Activated naive CD8-positive, alpha-beta T cell treated with anti-CD3 and anti-CD28 coated beads for 36 hours (primary cell): Measurements from ENCODE around the gene MCHR2. TPM values are rescaled to one million over a fixed set of nuclear protein-coding genes. Genes with fewer than 3 reads are reported as not detected.
"Not testable (repeated sequence)": the region's sequence is repeated elsewhere in the genome, so short reads cannot be mapped to it uniquely, and the experiment has no call there.

Experiments
- DNase-seq: peaks from one replicate; pipeline ENCODE4 v3.0.0; 2021
- H3K27ac Mint-ChIP-seq: one replicate; pipeline ENCODE4 v1.8.0; 2022; ENCODE audit warnings: mild to moderate bottlenecking, moderate library complexity, mixed read lengths
- H3K27me3 Mint-ChIP-seq: one replicate; pipeline ENCODE4 v1.8.0; 2022; ENCODE audit warnings: mild to moderate bottlenecking, mixed read lengths
- H3K36me3 Mint-ChIP-seq: one replicate; pipeline ENCODE4 v1.8.0; 2021; ENCODE audit warnings: mild to moderate bottlenecking, mixed read lengths
- H3K4me1 Mint-ChIP-seq: one replicate; pipeline ENCODE4 v1.8.0; 2021; ENCODE audit warnings: mixed read lengths
- H3K4me3 Mint-ChIP-seq: one replicate; pipeline ENCODE4 v1.8.0; 2022; ENCODE audit warnings: mild to moderate bottlenecking, moderate library complexity, mixed read lengths
- H3K9me3 Mint-ChIP-seq: one replicate; pipeline ENCODE4 v1.8.0; 2022; ENCODE audit warnings: mixed read lengths
- total RNA-seq, 2 experiments: library from RNA; stranded (reverse); gene quantifications; one replicate each; pipeline ENCODE4 v1.2.3, GENCODE V29; 2021

Gene MCHR2
- total RNA-seq = not detected

DNA sequence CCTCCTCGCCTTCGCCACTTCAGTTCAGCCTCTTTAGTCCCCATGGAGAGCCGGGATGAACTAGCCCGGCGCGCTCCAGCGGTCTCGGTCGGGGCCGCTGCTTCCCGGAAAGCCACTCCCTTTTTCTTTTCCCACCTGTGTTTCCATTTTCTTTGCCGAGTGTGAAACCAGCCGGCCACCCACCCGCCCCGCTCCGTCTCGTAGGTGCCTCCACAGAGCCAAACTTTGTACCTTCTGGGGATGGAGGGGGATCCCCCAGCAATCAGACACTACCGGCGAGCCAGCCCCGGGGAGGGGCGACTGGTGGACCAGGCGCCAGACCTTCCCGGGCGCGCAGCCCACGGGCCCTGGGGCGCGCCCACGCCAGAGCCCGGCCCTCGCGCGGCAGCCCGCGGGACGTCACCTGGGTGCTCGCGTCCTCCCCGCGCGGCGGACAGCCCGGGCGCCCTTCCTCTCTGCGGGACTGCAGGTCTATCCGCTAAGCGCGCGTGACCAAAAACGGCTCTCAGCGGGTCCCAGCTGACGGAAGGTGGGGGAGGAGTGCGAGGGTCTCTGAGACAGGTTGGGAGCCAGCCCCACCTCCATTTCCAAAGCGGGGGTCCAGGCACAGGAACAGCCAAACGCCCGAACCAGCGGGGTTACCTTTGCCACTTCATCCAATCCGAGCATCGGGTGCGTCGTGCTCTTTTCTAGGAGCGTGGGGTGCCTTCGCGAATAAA is at the start of gene MCHR2:
Gene MCHR2, minus strand, starts transcription at position 691 of the 719 bp plus-strand sequence. CDS start 38,076 bp downstream, outside the sequence.
- H3K27ac Mint-ChIP-seq = no peak within 1 kb of the TSS
- DNase-seq = peak; percentile 5
- H3K9me3 Mint-ChIP-seq = no peaks in the 10 kb centered on the region
- peaks cover 3% of the 10 kb centered on the region for H3K4me1 Mint-ChIP-seq
- no peak within 1 kb of the TSS for H3K4me3 Mint-ChIP-seq
- H3K36me3 Mint-ChIP-seq = no peaks in the 10 kb centered on the region
- peaks cover 38% of the 10 kb centered on the region for H3K27me3 Mint-ChIP-seq

- H3K4me1 Mint-ChIP-seq, H3K4me3 Mint-ChIP-seq, DNase-seq, H3K27me3 Mint-ChIP-seq, H3K27ac Mint-ChIP-seq, H3K36me3 Mint-ChIP-seq: not testable (repeated sequence)
- peaks cover 18% of the 10 kb centered on the region for H3K9me3 Mint-ChIP-seq
Observed at GRCh38 chr6:100038546-100038945, 44.5 kb upstream of the MCHR2 start.

DNA sequence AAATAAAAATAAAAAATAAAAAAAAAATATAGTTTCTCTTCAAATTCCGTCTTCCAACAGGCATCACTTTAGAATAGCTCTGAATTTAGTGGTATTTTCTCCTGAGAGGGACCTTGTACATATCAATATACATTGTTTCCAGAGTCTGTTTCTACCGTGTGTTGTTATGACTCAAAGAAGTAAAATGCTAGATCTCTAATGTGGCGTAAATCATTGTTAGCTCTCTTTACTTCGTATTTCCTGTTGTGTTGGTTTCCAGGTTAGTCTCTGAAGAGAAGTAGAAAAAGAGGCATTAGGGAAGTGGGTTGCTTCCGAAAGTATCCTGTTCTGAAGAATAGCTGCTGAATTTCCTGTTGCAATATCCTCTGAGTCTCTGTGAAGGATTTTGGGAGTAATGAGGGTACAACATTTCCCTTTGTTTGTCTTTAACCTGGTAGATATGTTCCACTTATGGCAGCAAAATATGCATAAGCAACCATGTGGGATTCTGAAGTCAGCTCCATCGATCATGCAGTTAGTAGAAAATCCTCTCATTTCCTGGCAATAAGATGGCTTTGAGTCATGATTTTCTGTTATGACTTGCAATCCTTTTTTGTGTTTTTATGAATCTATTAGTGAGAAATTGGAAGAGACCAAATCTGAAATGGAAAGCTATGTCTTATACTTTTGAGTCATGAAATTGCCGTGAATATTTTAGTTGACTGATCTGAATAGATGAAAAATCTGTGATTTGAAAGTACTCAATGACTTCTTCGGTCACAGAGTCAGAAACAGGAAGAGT is 42.0 kb upstream of the MCHR2 start:
- H3K27ac Mint-ChIP-seq = no peak overlapping the region
- H3K4me3 Mint-ChIP-seq = no peak overlapping the region

GRCh38 chr6:100023798-100024197 is 29.8 kb upstream of the MCHR2 start:
- no peak overlapping the region for H3K27ac Mint-ChIP-seq
- no peaks in the 10 kb centered on the region for H3K4me1 Mint-ChIP-seq
- no peak for DNase-seq
- no peaks in the 10 kb centered on the region for H3K27me3 Mint-ChIP-seq
- H3K9me3 Mint-ChIP-seq = peaks cover 3% of the 10 kb centered on the region
- H3K4me3 Mint-ChIP-seq = no peak overlapping the region
- no peaks in the 10 kb centered on the region for H3K36me3 Mint-ChIP-seq

More for the DNA sequence above, 42.0 kb upstream of the MCHR2 start:
- H3K27me3 Mint-ChIP-seq = no peaks in the 10 kb centered on the region
- peaks cover 12% of the 10 kb centered on the region for H3K9me3 Mint-ChIP-seq
- H3K36me3 Mint-ChIP-seq = no peaks in the 10 kb centered on the region
- no peak for DNase-seq
- no peaks in the 10 kb centered on the region for H3K4me1 Mint-ChIP-seq

- peaks cover 1% of the 10 kb centered on the region for H3K36me3 Mint-ChIP-seq
- peaks cover 10% of the 10 kb centered on the region for H3K9me3 Mint-ChIP-seq
Observed at GRCh38 chr6:100022847-100023246, 28.8 kb upstream of the MCHR2 start.

DNA sequence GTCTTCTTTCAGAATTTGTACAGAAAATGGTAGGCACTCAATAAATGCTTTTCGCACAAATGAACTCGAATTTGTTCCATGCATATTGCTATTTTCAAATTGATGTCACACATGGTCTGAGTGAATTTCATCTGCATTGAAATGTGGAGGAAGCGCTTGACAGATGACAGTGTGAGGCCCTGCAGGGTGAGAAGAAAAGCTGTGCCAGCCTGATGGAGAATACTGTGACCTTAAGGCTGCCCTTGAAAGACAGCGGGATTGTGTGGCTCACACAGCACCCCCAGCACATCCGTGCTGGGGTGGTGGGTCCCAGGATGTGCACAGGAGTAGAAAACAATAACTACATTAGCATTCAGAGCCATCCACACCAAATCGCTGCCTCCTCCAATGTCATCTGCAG is 14.8 kb upstream of the MCHR2 start:
- H3K27ac Mint-ChIP-seq = no peak overlapping the region

More at GRCh38 chr6:100022847-100023246, 28.8 kb upstream of the MCHR2 start:
- H3K27me3 Mint-ChIP-seq = peaks cover 8% of the 10 kb centered on the region
- H3K4me1 Mint-ChIP-seq = no peaks in the 10 kb centered on the region
- no peak overlapping the region for H3K4me3 Mint-ChIP-seq
- DNase-seq = no peak
- no peak overlapping the region for H3K27ac Mint-ChIP-seq

GRCh38 chr6:100001915-100002388 is 7.9 kb upstream of the MCHR2 start:
- Mint-ChIP-seq H3K27me3 (peaks cover 32% of the 10 kb centered on the region), H3K36me3 (no peaks in the 10 kb centered on the region), H3K9me3 (no peaks in the 10 kb centered on the region), H3K4me3 (no peak overlapping the region), H3K4me1 (no peaks in the 10 kb centered on the region), H3K27ac (no peak overlapping the region)
- DNase-seq = peak; percentile 21

More for the DNA sequence above, 14.8 kb upstream of the MCHR2 start:
- DNase-seq = no peak
- Mint-ChIP-seq H3K9me3 (no peaks in the 10 kb centered on the region), H3K4me3 (no peak overlapping the region), H3K4me1 (no peaks in the 10 kb centered on the region), H3K36me3 (no peaks in the 10 kb centered on the region), H3K27me3 (peaks cover 14% of the 10 kb centered on the region)

GRCh38 chr6:99997141-99997540 is 3.1 kb upstream of the MCHR2 start:
- H3K9me3 Mint-ChIP-seq = no peaks in the 10 kb centered on the region
- no peak overlapping the region for H3K4me3 Mint-ChIP-seq
- DNase-seq = no peak
- H3K27me3 Mint-ChIP-seq = peaks cover 57% of the 10 kb centered on the region
- peaks cover 3% of the 10 kb centered on the region for H3K4me1 Mint-ChIP-seq
- H3K36me3 Mint-ChIP-seq = no peaks in the 10 kb centered on the region
- H3K27ac Mint-ChIP-seq = no peak overlapping the region

DNA sequence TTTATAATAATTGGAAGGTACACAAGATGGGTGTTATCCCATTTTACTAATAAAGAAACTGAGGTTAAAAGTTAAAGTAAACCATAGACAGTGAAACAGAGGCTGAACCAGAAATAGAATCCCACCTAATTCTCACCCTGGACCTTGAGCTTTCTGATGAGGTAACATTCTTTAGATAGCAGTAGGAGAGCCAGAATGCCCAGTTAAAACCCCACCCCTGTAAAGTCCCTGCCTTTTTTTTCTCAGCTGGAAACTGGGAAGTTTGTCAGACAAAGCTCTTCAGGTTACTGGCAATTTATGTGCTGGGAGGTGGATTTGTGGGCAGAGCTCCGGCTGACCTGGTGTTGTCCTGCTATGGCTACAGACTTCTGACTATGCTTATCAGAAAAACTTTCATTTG is 1.9 kb upstream of the MCHR2 start:
- H3K36me3 Mint-ChIP-seq = no peaks in the 10 kb centered on the region
- no peak overlapping the region for H3K27ac Mint-ChIP-seq
- H3K4me1 Mint-ChIP-seq = peaks cover 3% of the 10 kb centered on the region
- H3K9me3 Mint-ChIP-seq = no peaks in the 10 kb centered on the region
- H3K27me3 Mint-ChIP-seq = peaks cover 48% of the 10 kb centered on the region
- DNase-seq = no peak
- no peak overlapping the region for H3K4me3 Mint-ChIP-seq

DNA sequence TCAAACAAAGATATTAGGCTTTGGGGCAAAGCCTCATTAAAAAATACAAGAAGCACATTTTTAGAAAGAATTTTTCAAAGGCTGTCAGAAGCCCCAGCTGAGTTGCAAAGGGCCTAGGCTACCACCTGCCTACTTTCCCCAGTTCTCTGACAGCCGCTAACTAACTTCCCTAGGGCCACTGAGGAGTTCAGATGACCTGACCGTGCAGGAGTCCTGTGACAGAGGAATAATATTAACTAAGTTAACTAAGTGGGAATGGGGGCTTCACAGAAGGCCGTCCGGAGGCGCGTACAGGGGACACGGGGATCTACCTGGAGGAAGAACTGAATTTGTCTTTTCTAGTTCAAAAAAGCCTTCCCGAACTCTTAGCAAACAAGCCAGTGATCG is 884 bp downstream of the MCHR2 start:
- DNase-seq = no peak
- H3K27ac Mint-ChIP-seq = no peak overlapping the region
- H3K9me3 Mint-ChIP-seq = no peaks in the 10 kb centered on the region
- H3K36me3 Mint-ChIP-seq = no peaks in the 10 kb centered on the region
- peaks cover 38% of the 10 kb centered on the region for H3K27me3 Mint-ChIP-seq
- peaks cover 3% of the 10 kb centered on the region for H3K4me1 Mint-ChIP-seq
- no peak overlapping the region for H3K4me3 Mint-ChIP-seq

DNA sequence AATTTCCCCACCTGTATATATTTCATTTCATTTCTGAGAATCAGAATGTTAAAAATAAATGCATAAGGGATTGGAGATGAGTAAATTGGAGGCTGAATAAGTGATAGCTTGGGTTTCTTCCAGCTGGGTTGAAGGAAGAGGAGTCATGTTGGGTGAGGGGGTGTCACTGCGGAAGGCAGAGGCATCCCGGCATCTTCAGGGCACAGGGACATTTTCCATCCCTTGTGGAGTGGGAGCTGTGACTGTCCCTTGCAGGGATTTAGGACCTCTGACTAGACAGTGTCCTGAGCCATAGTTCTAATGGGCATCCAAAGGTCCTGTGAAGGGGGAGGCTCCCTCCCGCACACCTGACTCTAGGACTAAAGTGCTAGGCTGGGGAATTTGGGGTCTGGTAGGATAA is 2.1 kb downstream of the MCHR2 start:
- DNase-seq = no peak
- Mint-ChIP-seq H3K4me1 (peaks cover 3% of the 10 kb centered on the region), H3K9me3 (no peaks in the 10 kb centered on the region), H3K27ac (no peak overlapping the region), H3K36me3 (no peaks in the 10 kb centered on the region), H3K4me3 (no peak overlapping the region), H3K27me3 (peaks cover 38% of the 10 kb centered on the region)

DNA sequence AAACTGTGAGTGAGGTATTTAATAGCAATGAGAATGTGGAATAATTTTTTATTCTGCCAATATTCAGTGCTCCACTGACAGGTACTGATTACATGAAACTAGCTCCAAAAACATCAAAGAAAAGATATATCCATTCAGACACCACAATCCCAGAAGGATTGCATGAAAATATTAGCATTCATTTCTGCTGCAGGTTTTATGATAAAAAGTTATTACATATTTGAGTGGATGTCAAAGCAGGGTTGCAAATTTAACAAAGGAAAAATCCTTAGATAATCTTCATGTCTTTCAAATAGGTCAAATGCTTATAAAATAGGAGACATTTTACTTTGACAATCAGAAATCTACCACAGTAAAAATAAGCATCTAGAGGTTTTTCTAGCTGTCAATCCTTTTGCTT is 13.3 kb downstream of the MCHR2 start:
- Mint-ChIP-seq H3K4me1 (no peaks in the 10 kb centered on the region), H3K9me3 (no peaks in the 10 kb centered on the region), H3K36me3 (no peaks in the 10 kb centered on the region), H3K27ac (no peak overlapping the region), H3K27me3 (peaks cover 11% of the 10 kb centered on the region), H3K4me3 (no peak overlapping the region)
- no peak for DNase-seq

GRCh38 chr6:99979953-99980352 is 14.1 kb downstream of the MCHR2 start:
- Mint-ChIP-seq H3K4me3 (no peak overlapping the region), H3K27me3 (peaks cover 11% of the 10 kb centered on the region), H3K9me3 (no peaks in the 10 kb centered on the region), H3K36me3 (no peaks in the 10 kb centered on the region), H3K4me1 (no peaks in the 10 kb centered on the region), H3K27ac (no peak overlapping the region)
- DNase-seq = no peak

GRCh38 chr6:99967052-99967451 is 27.0 kb downstream of the MCHR2 start:
- Mint-ChIP-seq H3K27me3 (no peaks in the 10 kb centered on the region), H3K4me1 (no peaks in the 10 kb centered on the region), H3K9me3 (no peaks in the 10 kb centered on the region), H3K27ac (no peak overlapping the region), H3K36me3 (no peaks in the 10 kb centered on the region), H3K4me3 (no peak overlapping the region)
- no peak for DNase-seq

GRCh38 chr6:99960027-99960426 is 34.0 kb downstream of the MCHR2 start:
- DNase-seq = no peak
- H3K4me1 Mint-ChIP-seq = no peaks in the 10 kb centered on the region
- no peak overlapping the region for H3K27ac Mint-ChIP-seq
- peaks cover 25% of the 10 kb centered on the region for H3K9me3 Mint-ChIP-seq
- no peaks in the 10 kb centered on the region for H3K27me3 Mint-ChIP-seq
- H3K36me3 Mint-ChIP-seq = peaks cover 7% of the 10 kb centered on the region
- no peak overlapping the region for H3K4me3 Mint-ChIP-seq
